ENCODE results near the gene BCL2L13.

DNA sequence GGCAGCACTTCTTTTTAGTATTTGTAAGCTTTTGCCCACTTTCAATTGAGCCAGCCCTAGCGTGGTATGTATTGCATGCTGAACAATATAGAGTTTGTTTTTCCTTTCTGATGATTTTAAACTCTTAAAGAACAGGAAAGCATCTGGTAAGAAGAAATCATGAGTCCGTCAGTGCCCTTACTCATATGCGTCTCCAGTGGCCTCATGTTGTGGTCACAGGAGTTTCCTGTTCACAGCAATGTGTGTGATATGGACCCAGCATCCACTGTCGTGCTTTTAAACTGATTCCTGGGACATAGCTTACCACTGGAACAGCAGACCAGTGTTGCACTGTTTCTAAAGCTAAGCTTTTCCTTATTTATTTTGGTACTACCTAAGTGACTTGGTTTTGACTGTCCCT lies 95.6 kb downstream of the BCL2L13 start:
- no peak for TF ChIP-seq POLR2A (IDR thresholded peaks at IDR 0.05)
- TF ChIP-seq, protein P1, sequence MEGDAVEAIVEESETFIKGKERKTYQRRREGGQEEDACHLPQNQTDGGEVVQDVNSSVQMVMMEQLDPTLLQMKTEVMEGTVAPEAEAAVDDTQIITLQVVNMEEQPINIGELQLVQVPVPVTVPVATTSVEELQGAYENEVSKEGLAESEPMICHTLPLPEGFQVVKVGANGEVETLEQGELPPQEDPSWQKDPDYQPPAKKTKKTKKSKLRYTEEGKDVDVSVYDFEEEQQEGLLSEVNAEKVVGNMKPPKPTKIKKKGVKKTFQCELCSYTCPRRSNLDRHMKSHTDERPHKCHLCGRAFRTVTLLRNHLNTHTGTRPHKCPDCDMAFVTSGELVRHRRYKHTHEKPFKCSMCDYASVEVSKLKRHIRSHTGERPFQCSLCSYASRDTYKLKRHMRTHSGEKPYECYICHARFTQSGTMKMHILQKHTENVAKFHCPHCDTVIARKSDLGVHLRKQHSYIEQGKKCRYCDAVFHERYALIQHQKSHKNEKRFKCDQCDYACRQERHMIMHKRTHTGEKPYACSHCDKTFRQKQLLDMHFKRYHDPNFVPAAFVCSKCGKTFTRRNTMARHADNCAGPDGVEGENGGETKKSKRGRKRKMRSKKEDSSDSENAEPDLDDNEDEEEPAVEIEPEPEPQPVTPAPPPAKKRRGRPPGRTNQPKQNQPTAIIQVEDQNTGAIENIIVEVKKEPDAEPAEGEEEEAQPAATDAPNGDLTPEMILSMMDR (IDR thresholded peaks at IDR 0.05): no peak

Data from thyroid gland (tissue), 4 donors.